K562 (cell line): ENCODE data around the gene MYBPHL. TPM values are rescaled to one million over a fixed set of nuclear protein-coding genes. Genes with fewer than 3 reads are reported as not detected.

Experiments used
- ARHGAP35 ChIP-seq: fragments of 450-650 bp; IDR thresholded peaks from 2 replicates; pipeline ENCODE4 v1.6.1; 2018; ENCODE audit not compliant: partially characterized antibody
- BACH1 ChIP-seq: fragments of 200-800 bp; sonication (Bioruptor generic); IDR thresholded peaks from 2 replicates; pipeline ENCODE4 v1.6.1; 2016; ENCODE audit warnings: missing genetic modification characterization, missing compliant biosample characterization
- CHAMP1 ChIP-seq: fragments of 450-650 bp; IDR thresholded peaks from 2 replicates; pipeline ENCODE4 v1.6.1; 2016; ENCODE audit warnings: mild to moderate bottlenecking
- HDAC1 ChIP-seq, 2 experiments: fragments of 450-650 bp; IDR thresholded peaks; 2 replicates each; pipeline ENCODE4 v1.6.1; 2016 to 2017; ENCODE audit warnings: inconsistent platforms in 1 of 2, mild to moderate bottlenecking in 1 of 2, moderate library complexity in 1 of 2
- HNRNPLL ChIP-seq: fragments of 200-400 bp; formaldehyde crosslinking; IDR thresholded peaks from 2 replicates; pipeline ENCODE4 v1.6.1; 2017; ENCODE audit warnings: low read length, low read depth, mild to moderate bottlenecking; ENCODE audit not compliant: poor library complexity, severe bottlenecking
- LEF1 ChIP-seq: fragments of 450-650 bp; IDR thresholded peaks from 2 replicates; pipeline ENCODE4 v1.6.1; 2016; ENCODE audit warnings: mild to moderate bottlenecking
- MAFG ChIP-seq: fragments of 450-650 bp; conservative IDR thresholded peaks from 2 replicates; pipeline ENCODE4 v1.6.1; 2016; ENCODE audit warnings: missing genetic modification characterization, missing compliant biosample characterization
- PHF20 ChIP-seq: fragments of 450-650 bp; IDR thresholded peaks from 2 replicates; pipeline ENCODE4 v1.6.1; 2018; ENCODE audit not compliant: partially characterized antibody
- PKNOX1 ChIP-seq: fragments of 450-650 bp; IDR thresholded peaks from 2 replicates; pipeline ENCODE4 v1.6.1; 2016
- RB1 ChIP-seq: fragments of 450-650 bp; IDR thresholded peaks from 2 replicates; pipeline ENCODE4 v1.6.1; 2017; ENCODE audit warnings: low read depth, mild to moderate bottlenecking
- RBFOX2 ChIP-seq: fragments of 200-400 bp; formaldehyde crosslinking; IDR thresholded peaks from 2 replicates; pipeline ENCODE4 v1.6.1; 2017; ENCODE audit warnings: low read depth, mild to moderate bottlenecking, low read length, moderate library complexity
- TBP ChIP-seq: optimal IDR thresholded peaks from 2 replicates; pipeline ENCODE3; 2011; ENCODE audit warnings: low read depth, low read length, improper control_type of control experiment
- TCF15 ChIP-seq: fragments of 250-450 bp; sonication (Bioruptor Pico); IDR thresholded peaks from 2 replicates; pipeline ENCODE4 v1.8.0; 2022; ENCODE audit warnings: moderate library complexity, mild to moderate bottlenecking, inconsistent platforms
- XRCC5 ChIP-seq: fragments of 200-400 bp; formaldehyde crosslinking; IDR thresholded peaks from 2 replicates; pipeline ENCODE4 v1.6.1; 2017; ENCODE audit warnings: low read depth, mild to moderate bottlenecking, low read length
- YBX1 ChIP-seq: fragments of 450-650 bp; IDR thresholded peaks from 2 replicates; pipeline ENCODE4 v1.7.1; 2016; ENCODE audit warnings: mild to moderate bottlenecking
- ZBTB49 ChIP-seq: sonication (generic); formaldehyde crosslinking; IDR thresholded peaks from 2 replicates; pipeline ENCODE4 v1.8.0; 2022; ENCODE audit warnings: missing genetic modification reagents, mild to moderate bottlenecking, borderline replicate concordance
- ZC3H4 ChIP-seq: sonication (generic); formaldehyde crosslinking; IDR thresholded peaks from 2 replicates; pipeline ENCODE4 v1.9.0; 2021; ENCODE audit warnings: missing genetic modification reagents, borderline replicate concordance
- ZC3H8 ChIP-seq: fragments of 450-650 bp; IDR thresholded peaks from 2 replicates; pipeline ENCODE4 v1.6.1; 2017
- ZNF140 ChIP-seq: fragments of 250-450 bp; sonication (Bioruptor Pico); IDR thresholded peaks from 2 replicates; pipeline ENCODE4 v1.8.0; 2021; ENCODE audit warnings: moderate library complexity, mild to moderate bottlenecking, inconsistent platforms
- ZNF146 ChIP-seq: IDR thresholded peaks from one replicate; pipeline ENCODE4 v1.6.1; 2018; ENCODE audit warnings: missing compliant biosample characterization; ENCODE audit not compliant: unreplicated experiment
- ZNF174 ChIP-seq: fragments of 250-450 bp; sonication (Bioruptor Pico); IDR thresholded peaks from 2 replicates; pipeline ENCODE4 v1.4.0; 2020; ENCODE audit warnings: mild to moderate bottlenecking
- ZNF212 ChIP-seq: fragments of 450-650 bp; formaldehyde crosslinking; IDR thresholded peaks from 2 replicates; pipeline ENCODE4 v1.4.0; 2020; ENCODE audit warnings: mild to moderate bottlenecking
- ZNF324 ChIP-seq: fragments of 250-450 bp; sonication (Bioruptor Pico); IDR thresholded peaks from 2 replicates; pipeline ENCODE4 v1.4.0; 2020; ENCODE audit warnings: mild to moderate bottlenecking
- polyA plus RNA-seq, 8 experiments: library from polyadenylated mRNA; depleted of rRNA in 4 of 8; stranded (reverse) in 5 of 8; unstranded in 3 of 8; fragments of >200 nt; fragmentation: Nextera tagmentation in 2 of 8; fragmentation: Illumina TruSeq in 1 of 8; extraction: Ambion mirVana in 2 of 8; extraction: Trizol in 1 of 8; gene quantifications; 2 replicates each; pipeline versions ENCODE4 v1.2.1 to v1.2.3, GENCODE V29; 2011 to 2014; ENCODE audit warnings: inconsistent platforms in 1 of 8, missing spikeins in 1 of 8
- total RNA-seq, 7 experiments: library from RNA; depleted of rRNA in 6 of 7; stranded (reverse); fragments of >200 nt in 6 of 7; fragmentation: Illumina TruSeq in 2 of 7; extraction: Trizol in 2 of 7; gene quantifications; 2 replicates each; pipeline versions ENCODE4 v1.2.1 to v1.2.3, GENCODE V29; 2011 to 2021; ENCODE audit warnings: low replicate concordance in 1 of 7

Gene MYBPHL
- total and polyA plus RNA-seq, 9 of the 15 experiments (the other 6 are each of a cell fraction or from before 2014, with no cell fraction given), result 0.20 to 1.9 (median 0.33) TPM

- TF ChIP-seq CHAMP1, result 0 out of 2 replicates have a peak, but pooled peaks have one; percentile 14
- TF ChIP-seq TBP, result peak; percentile 79
- no peak for TF ChIP-seq ZNF174 (CRISPR knock-in tag)
- TF ChIP-seq ZC3H4 (CRISPR knock-in tag), result no peak; the same call in 1 of the 2 replicates
- TF ChIP-seq ZNF146 (CRISPR knock-in tag), result no peak
- TF ChIP-seq XRCC5, result no peak; the same call in 1 of the 2 replicates
- 0 out of 2 replicates have a peak, but pooled peaks have one; percentile 14 for TF ChIP-seq PKNOX1
- no peak for TF ChIP-seq ARHGAP35
- peak; percentile 29 for TF ChIP-seq HNRNPLL
- TF ChIP-seq YBX1, result no peak
- TF ChIP-seq RBFOX2, result peak; percentile 97
- TF ChIP-seq LEF1, result no peak; the same call in 1 of the 2 replicates
- peak; percentile 85 for TF ChIP-seq RB1
- TF ChIP-seq ZNF212 (CRISPR knock-in tag), result no peak
- no peak for TF ChIP-seq MAFG (tag)
- peak in 1 of 2 experiments; percentile 96; a peak in 2 of 4 replicates for TF ChIP-seq HDAC1 (IDR thresholded peaks at IDR 0.05)
- no peak for TF ChIP-seq BACH1 (tag)
- 0 out of 2 replicates have a peak, but pooled peaks have one; percentile 2 for TF ChIP-seq ZBTB49 (CRISPR knock-in tag)
- peak; percentile 17 for TF ChIP-seq PHF20
- TF ChIP-seq ZNF324 (CRISPR knock-in tag), result no peak
- no peak for TF ChIP-seq ZNF140 (CRISPR knock-in tag)
- no peak for TF ChIP-seq TCF15 (CRISPR knock-in tag)
- TF ChIP-seq ZC3H8, result no peak
Observed at GRCh38 chr1:109282952-109283747, 23.7 kb downstream of the MYBPHL start, which contains the start of gene PSRC1 (continued).
